Left lung (tissue), 10 donors: ENCODE results near the gene TNFRSF14. TPM values are rescaled to one million over a fixed set of nuclear protein-coding genes. Genes with fewer than 3 reads are reported as not detected.

ENCODE experiments used
- ATAC-seq: fragments of 200-7000 bp; cut with Tn5 transposase; one replicate; pipeline ENCODE4 v1.9.1; 2020; ENCODE audit warnings: moderate library complexity
- DNase-seq, 4 donors: peaks; one replicate each; pipeline ENCODE4 v3.0.0-alpha.2; 2013 to 2020
- H3K27ac ChIP-seq, 2 donors: fragments of 200-600 bp; sonication (generic) in 1 of 2; one replicate each; pipeline versions ENCODE4 v1.5.0 to v1.8.0; 2020 to 2021
- H3K27me3 ChIP-seq, 2 donors: fragments of 200-600 bp; sonication (generic) in 1 of 2; one replicate each; pipeline versions ENCODE4 v1.5.0 to v1.8.0; 2020 to 2021
- H3K36me3 ChIP-seq, 2 donors: fragments of 200-600 bp; sonication (generic) in 1 of 2; one replicate each; pipeline versions ENCODE4 v1.5.0 to v1.8.0; 2020 to 2021
- H3K4me1 ChIP-seq, 2 donors: fragments of 200-600 bp; one replicate each; pipeline ENCODE4 v1.8.0; 2021
- H3K4me3 ChIP-seq, 2 donors: fragments of 200-600 bp; sonication (generic) in 1 of 2; one replicate each; pipeline versions ENCODE4 v1.5.0 to v1.8.0; 2020 to 2021; ENCODE audit warnings: mild to moderate bottlenecking in 1 of 2
- H3K9me3 ChIP-seq, 2 donors: fragments of 200-600 bp; sonication (generic) in 1 of 2; one replicate each; pipeline versions ENCODE4 v1.5.0 to v1.8.0; 2020 to 2021
- CTCF ChIP-seq, 2 donors: fragments of 200-600 bp; sonication (generic) in 1 of 2; IDR thresholded peaks; one replicate each; pipeline versions ENCODE4 v1.5.0 to v1.8.0; 2021; ENCODE audit warnings: antibody characterized with exemption in 2 of 2
- intact Hi-C, 2 donors: fragments of 100-400 bp; cut with DNase I; formaldehyde crosslinking; loops; one replicate each; pipeline versions ENCODE4 v1.11.2 to v1.14.2; 2022
- polyA plus RNA-seq, 6 donors: library from polyadenylated mRNA; unstranded; fragments of 120-200 nt; gene quantifications; one replicate each; pipeline ENCODE4 v1.2.1, GENCODE V29; 2013; ENCODE audit not compliant: insufficient read length in 6 of 6
- total RNA-seq, 2 donors: library from RNA; stranded (reverse); fragmentation: NEBNext Ultra II Directional; extraction: Animal tissue kit (Norgen Biotek cat#: 25700); gene quantifications; one replicate each; pipeline ENCODE4 v1.2.1, GENCODE V29; 2021
- donor health status: DM: no; HTN: yes; CAD: no.
- donor health status: DM: no; HTN: no; CAD: no.

TNFRSF14 gene
- total and polyA plus RNA-seq, 8 donors, result 24.2 to 109 (median 30.3) TPM

- Histone ChIP-seq H3K27me3 (peaks cover 0 to 22% of the 10 kb centered on the region in 2 donors), H3K4me3 (no peak overlapping the region), H3K9me3 (no peaks in the 10 kb centered on the region), H3K27ac (no peak overlapping the region), H3K36me3 (no peaks in the 10 kb centered on the region), H3K4me1 (peaks cover 0 to 5% of the 10 kb centered on the region in 2 donors)
- ATAC-seq (no peak), DNase-seq (peak in 3 of 4 donors; percentile 14 to 72 (median 71))
- intact Hi-C loops, result no loop called here
- no peak for TF ChIP-seq CTCF (IDR thresholded peaks at IDR 0.05)
Measured at GRCh38 chr1:2606881-2607621, 50.9 kb downstream of the TNFRSF14 start.

GRCh38 chr1:2607641-2608091, 51.5 kb downstream of the TNFRSF14 start:
- ATAC-seq (no peak), DNase-seq (peak in 3 of 4 donors; percentile 38 to 81 (median 50))
- Histone ChIP-seq H3K27ac (no peak overlapping the region), H3K36me3 (no peaks in the 10 kb centered on the region), H3K27me3 (peaks cover 0 to 18% of the 10 kb centered on the region in 2 donors), H3K4me3 (no peak overlapping the region), H3K9me3 (no peaks in the 10 kb centered on the region), H3K4me1 (peaks cover 0 to 5% of the 10 kb centered on the region in 2 donors)
- intact Hi-C loops, result no loop called here
- no peak for TF ChIP-seq CTCF (IDR thresholded peaks at IDR 0.05)

- Histone ChIP-seq H3K27me3 (peaks cover 0 to 9% of the 10 kb centered on the region in 2 donors), H3K27ac (no peak overlapping the region), H3K9me3 (peaks cover 0 to 11% of the 10 kb centered on the region in 2 donors), H3K4me3 (no peak overlapping the region), H3K36me3 (no peaks in the 10 kb centered on the region), H3K4me1 (peaks cover 0 to 5% of the 10 kb centered on the region in 2 donors)
- DNase-seq (peak in 1 of 4 donors; percentile 75), ATAC-seq (no peak)
- no peak for TF ChIP-seq CTCF (IDR thresholded peaks at IDR 0.05)
- intact Hi-C loops, result no loop called here
Measured at GRCh38 chr1:2609319-2610035, 53.3 kb downstream of the TNFRSF14 start.

GRCh38 chr1:2610036-2610959, 54.1 kb downstream of the TNFRSF14 start:
- Histone ChIP-seq H3K4me3 (peak overlapping the region in 1 of 2 donors; percentile 21), H3K36me3 (no peaks in the 10 kb centered on the region), H3K9me3 (peaks cover 0 to 11% of the 10 kb centered on the region in 2 donors), H3K27ac (no peak overlapping the region), H3K27me3 (peaks cover 0 to 9% of the 10 kb centered on the region in 2 donors), H3K4me1 (peaks cover 0 to 5% of the 10 kb centered on the region in 2 donors)
- no peak for TF ChIP-seq CTCF (IDR thresholded peaks at IDR 0.05)
- DNase-seq (peak in 2 of 4 donors; percentile 29 to 53), ATAC-seq (no peak)
- intact Hi-C loops, result no loop called here
